ENCODE data around the gene ACADSB.

- TF ChIP-seq POLR2A (IDR thresholded peaks at IDR 0.05) (no peak), CTCF (IDR thresholded peaks at IDR 0.05 in 8 of 11, conservative IDR thresholded peaks at IDR 0.05 in 3 of 11) (no peak)
Observed at GRCh38 chr10:123073187-123073586, 64.4 kb downstream of the ACADSB start.

All from spleen (tissue), 7 donors.